Activated CD4-positive, CD25-positive, alpha-beta regulatory T cell treated with anti-CD3 and anti-CD28 coated beads, Interleukin-2, amount 50 U/mL, for 72 hours (primary cell): ENCODE results near the gene CTAGE4.
"Not testable (repeated sequence)": the region's sequence is repeated elsewhere in the genome, so short reads cannot be mapped to it uniquely, and the experiment has no call there.

Experiments used
- DNase-seq: peaks from one replicate; pipeline ENCODE4 v3.0.0; 2021

Gene CTAGE4, protein sequence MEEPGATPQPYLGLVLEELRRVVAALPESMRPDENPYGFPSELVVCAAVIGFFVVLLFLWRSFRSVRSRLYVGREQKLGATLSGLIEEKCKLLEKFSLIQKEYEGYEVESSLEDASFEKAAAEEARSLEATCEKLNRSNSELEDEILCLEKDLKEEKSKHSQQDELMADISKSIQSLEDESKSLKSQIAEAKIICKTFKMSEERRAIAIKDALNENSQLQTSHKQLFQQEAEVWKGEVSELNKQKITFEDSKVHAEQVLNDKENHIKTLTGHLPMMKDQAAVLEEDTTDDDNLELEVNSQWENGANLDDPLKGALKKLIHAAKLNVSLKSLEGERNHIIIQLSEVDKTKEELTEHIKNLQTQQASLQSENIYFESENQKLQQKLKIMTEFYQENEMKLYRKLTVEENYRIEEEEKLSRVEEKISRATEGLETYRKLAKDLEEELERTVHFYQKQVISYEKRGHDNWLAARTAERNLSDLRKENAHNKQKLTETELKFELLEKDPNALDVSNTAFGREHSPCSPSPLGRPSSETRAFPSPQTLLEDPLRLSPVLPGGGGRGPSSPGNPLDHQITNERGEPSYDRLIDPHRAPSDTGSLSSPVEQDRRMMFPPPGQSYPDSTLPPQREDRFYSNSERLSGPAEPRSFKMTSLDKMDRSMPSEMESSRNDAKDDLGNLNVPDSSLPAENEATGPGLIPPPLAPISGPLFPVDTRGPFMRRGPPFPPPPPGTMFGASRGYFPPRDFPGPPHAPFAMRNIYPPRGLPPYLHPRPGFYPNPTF

GRCh38 chr7:144183166-144183565 is at the start of gene CTAGE4:
Gene CTAGE4, plus strand, starts transcription at chr7:144183466. Its CDS starts 38 bp downstream, at chr7:144183504.
- DNase-seq, result not testable (repeated sequence)

DNA sequence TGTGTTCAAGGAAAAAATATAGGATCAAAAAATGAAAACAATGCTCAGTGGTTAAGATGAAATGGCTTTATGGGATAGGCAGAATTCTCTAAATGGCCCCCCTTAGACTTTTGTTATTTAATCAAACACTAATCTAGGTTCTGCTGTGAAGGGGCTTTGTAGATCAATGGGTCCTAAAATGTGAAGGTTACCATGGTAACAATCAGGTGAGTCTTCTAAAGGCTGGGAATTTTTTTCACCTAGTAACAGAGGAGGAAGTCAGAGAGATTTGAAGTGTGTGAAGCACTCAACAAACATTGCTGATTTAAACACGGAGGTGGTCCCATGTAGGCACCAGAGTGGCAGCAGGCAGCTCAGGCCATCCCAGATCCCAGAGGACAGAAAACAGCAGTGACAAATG is 49.1 kb upstream of the CTAGE4 start:
- no peak for DNase-seq

- DNase-seq, result no peak
These were observed 45.8 kb upstream of the CTAGE4 start for GRCh38 chr7:144137501-144137900.

DNA sequence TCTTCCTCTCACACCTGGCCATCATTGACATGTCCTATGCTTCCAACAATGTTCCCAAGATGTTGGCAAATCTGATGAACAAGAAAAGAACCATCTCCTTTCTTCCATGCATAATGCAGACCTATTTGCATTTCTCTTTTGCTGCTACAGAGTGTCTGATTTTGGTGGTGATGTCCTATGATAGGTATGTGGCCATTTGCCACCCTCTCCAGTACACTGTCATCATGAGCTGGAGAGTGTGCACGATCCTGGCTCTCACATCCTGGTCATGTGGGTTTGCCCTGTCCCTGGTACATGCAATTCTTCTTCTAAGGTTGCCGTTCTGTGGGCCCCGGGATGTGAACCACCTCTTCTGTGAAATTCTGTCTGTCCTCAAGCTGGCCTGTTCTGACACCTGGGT is 41.1 kb upstream of the CTAGE4 start:
- DNase-seq, result no peak

- DNase-seq, result no peak
These were observed 38.8 kb upstream of the CTAGE4 start for GRCh38 chr7:144144426-144144825.

DNA sequence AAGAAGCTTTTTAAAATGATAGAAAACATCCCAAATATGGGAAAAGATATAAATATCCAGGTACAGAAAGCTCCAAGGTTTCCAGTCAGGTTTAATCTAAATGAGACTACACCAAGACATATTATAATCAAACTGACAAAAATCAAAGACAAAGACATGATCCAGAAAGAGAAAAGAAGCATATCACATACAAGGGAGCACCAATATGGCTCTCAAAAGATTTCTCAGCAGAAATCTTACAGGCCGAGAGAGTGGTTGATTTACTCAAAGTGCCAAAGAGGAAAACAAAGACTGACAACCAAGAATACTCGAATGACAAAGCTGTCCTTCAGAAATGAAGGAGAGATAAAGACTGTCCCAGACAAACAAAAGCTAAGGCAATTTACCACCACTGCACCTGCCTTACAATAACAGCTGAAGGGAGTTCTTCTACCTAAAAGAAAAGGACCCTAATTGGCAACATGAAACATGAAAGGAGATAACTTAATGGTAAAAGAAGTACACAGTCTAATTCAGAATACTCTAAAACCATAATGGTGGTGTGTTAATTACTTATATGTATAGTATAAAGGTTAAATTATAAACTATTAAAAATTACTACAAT is 34.9 kb upstream of the CTAGE4 start:
- DNase-seq, result no peak

GRCh38 chr7:144158861-144159260 is 24.4 kb upstream of the CTAGE4 start:
- no peak for DNase-seq

- no peak for DNase-seq
These were observed 18.5 kb upstream of the CTAGE4 start for GRCh38 chr7:144164784-144165183.

GRCh38 chr7:144171594-144172350 is 11.5 kb upstream of the CTAGE4 start:
- not testable (repeated sequence) for DNase-seq

DNA sequence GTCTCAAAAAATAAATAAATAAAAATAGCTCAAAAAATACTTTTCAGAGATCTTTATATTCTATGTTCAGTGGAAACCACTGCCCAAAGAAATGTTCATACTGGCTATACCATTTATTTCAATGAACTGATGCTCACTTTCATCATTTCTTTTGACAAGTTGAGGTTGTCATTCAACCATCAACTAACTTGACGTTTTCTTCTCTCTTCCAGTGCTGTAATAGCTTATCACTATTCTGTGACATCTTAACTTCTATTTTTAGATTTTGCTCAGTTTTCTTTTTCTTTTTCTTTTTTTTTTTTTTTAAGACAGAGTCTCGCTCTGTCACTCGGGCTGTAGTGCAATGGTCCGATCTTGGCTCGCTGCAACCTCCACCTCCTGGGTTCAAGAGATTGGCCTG is 8.7 kb upstream of the CTAGE4 start:
- no peak for DNase-seq

GRCh38 chr7:144178380-144179164 is 4.7 kb upstream of the CTAGE4 start:
- not testable (repeated sequence) for DNase-seq

GRCh38 chr7:144179165-144179479 is 4.1 kb upstream of the CTAGE4 start:
- not testable (repeated sequence) for DNase-seq

GRCh38 chr7:144187848-144188247 is 4.6 kb downstream of the CTAGE4 start:
- DNase-seq, result not testable (repeated sequence)

GRCh38 chr7:144188578-144189171 is 5.4 kb downstream of the CTAGE4 start:
- DNase-seq, result not testable (repeated sequence)

- DNase-seq, result not testable (repeated sequence)
These were observed 10.5 kb downstream of the CTAGE4 start for GRCh38 chr7:144193782-144194181.

DNA sequence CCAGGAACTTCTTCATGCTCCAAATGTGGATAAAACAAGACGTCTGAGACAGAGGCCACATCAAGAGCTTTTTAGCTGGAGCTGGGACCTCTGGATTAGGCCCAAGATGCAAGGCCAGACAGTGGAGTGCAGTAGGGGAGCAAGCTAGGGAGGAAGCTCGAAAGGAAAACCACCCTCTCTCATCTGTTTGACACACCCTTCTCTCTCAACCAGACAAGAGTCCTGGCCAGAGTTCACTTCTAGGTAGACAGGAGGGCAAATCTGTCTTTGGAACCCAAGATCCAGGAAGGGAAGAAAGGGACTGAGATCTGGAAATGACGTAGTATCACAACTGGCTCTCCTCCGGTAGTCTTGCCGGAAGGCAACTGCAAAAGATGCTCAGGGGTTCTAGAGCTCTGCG is 11.2 kb downstream of the CTAGE4 start:
- DNase-seq, result not testable (repeated sequence)

DNA sequence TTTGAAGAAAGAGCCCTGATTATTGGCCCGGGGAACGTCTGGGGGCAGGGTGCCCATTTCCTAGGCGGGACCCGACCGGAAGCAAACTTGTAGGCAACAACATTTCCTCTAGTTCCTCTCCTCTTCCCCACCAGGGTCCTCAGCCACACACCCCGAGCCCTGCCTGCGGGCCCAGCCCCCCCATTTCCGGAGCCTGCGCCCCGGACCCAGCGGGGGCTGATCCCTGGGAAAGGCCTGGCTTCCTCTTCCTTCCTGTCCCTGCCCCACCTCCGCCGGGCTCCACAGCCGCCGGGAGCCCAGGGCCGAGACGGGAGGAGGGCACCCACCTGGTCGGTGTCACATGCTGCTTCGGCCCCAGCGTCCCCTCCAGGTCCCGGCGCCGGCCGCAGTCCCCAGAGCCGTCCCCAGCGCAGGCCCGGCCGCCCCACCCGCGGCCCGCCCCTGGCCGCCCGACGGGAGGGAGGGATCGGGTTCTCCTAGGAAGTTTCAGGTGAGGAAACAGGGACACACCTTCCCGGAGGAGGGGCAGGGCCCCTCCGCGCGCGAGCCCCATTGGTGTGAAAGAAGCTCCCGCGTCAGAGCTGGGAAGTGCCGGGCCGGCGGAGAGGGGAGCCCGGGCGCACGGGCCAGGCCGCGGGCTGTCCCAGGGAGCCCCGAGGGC is 12.1 kb downstream of the CTAGE4 start, which contains the start of gene ARHGEF35:
ARHGEF35 (minus strand) TSS at position 622 of the 661 bp plus-strand sequence. CDS start 7,450 bp downstream, outside the sequence.
- DNase-seq, result not testable (repeated sequence)

GRCh38 chr7:144198934-144199333 is 15.7 kb downstream of the CTAGE4 start:
- not testable (repeated sequence) for DNase-seq

DNA sequence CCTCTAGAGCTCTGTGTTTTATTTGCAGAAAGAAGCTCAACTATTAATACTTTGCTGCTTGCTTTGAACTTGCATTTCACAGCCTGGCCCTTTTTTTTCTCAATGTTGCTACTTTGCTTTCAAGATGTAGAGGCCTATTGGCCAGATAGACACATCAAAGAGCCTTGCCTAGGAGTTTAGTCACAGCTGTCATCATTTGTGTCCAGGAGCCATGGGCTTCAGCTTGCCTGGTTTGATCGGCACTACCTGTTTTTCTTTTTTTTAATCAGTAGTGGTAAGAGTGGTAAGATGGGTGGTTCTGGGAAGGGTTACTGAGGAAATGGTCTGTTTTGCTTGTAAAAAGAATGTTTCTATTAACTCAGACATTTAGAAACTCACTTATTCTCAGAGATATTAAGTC is 18.7 kb downstream of the CTAGE4 start:
- DNase-seq, result not testable (repeated sequence)

DNA sequence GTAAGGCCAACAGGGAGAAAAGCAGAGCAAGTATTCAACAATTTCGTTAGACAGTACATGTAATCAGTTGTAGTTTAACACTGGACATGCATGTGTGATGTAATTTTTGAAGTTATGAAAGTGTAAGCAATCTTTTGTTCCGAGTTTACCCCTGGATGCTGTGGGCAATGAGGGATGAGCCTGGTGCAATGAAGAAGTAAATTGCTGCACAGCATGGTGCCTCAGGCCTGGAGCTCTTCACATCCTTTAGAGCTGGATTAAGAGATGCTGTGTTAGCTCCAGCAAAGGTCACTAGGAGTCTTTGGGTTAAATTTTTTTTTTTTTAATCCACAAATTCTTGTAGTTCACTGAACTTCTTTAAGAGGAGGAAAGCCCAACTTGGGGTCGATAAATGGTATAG is 19.8 kb downstream of the CTAGE4 start:
- DNase-seq, result not testable (repeated sequence)

DNA sequence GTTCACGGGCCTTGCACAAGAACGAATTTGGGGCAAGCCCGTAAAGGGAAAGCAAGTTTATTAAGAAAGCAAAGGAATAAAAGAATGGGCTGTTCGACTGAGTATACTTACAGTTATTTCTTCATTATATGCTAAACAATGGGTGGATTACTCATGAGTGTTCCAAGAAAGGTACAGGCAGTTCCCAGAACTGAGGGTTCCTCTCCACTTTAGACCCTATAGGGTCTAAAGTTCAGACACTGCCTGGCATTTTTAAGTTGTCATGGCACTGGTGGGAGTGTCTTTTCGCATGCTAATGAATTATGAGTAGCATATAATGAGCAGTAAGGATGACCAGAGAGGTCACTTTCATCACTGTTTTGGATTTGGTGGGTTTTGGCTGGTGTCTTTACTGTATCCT is 22.0 kb downstream of the CTAGE4 start:
- DNase-seq, result not testable (repeated sequence)
